Measurements from ENCODE around the gene SLC25A51. TPM values are rescaled to one million over a fixed set of nuclear protein-coding genes. Genes with fewer than 3 reads are reported as not detected.
A peak's percentile ranks its signal among the peaks of the same experiment; 100 is the strongest.

Gene SLC25A51
- total and polyA plus RNA-seq, 4 donors, result 6.2 to 30.1 (median 17.3) TPM

- no peaks in the 10 kb centered on the region for H3K27me3 ChIP-seq (ENCODE audit: control insufficient read depth in 3 of 3, insufficient read depth in 3 of 3, low read length in 2 of 3)
- H3K9ac ChIP-seq (ENCODE audit: insufficient read depth in 1 of 2, low read length in 2 of 2), result no peak overlapping the region
- no peak for DNase-seq
- no peaks in the 10 kb centered on the region for H3K9me3 ChIP-seq (ENCODE audit: control insufficient read depth in 4 of 4, insufficient read depth in 3 of 4, low read length in 3 of 4)
- 44 to 61% methylated on average over 11 of the region's 11 CpGs for WGBS, 2 donors
- peaks cover 0 to 14% (median 6%) of the 10 kb centered on the region in 5 donors for H3K4me1 ChIP-seq (ENCODE audit: control insufficient read depth in 5 of 5, insufficient read depth in 5 of 5, low read length in 5 of 5)
- no peak overlapping the region for H3K27ac ChIP-seq (ENCODE audit: low read depth in 1 of 2, low read length in 1 of 2)
- TF ChIP-seq, protein P1, sequence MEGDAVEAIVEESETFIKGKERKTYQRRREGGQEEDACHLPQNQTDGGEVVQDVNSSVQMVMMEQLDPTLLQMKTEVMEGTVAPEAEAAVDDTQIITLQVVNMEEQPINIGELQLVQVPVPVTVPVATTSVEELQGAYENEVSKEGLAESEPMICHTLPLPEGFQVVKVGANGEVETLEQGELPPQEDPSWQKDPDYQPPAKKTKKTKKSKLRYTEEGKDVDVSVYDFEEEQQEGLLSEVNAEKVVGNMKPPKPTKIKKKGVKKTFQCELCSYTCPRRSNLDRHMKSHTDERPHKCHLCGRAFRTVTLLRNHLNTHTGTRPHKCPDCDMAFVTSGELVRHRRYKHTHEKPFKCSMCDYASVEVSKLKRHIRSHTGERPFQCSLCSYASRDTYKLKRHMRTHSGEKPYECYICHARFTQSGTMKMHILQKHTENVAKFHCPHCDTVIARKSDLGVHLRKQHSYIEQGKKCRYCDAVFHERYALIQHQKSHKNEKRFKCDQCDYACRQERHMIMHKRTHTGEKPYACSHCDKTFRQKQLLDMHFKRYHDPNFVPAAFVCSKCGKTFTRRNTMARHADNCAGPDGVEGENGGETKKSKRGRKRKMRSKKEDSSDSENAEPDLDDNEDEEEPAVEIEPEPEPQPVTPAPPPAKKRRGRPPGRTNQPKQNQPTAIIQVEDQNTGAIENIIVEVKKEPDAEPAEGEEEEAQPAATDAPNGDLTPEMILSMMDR (IDR thresholded peaks at IDR 0.05; ENCODE audit: control extremely low read depth, extremely low read depth), result no peak
- no peak for ATAC-seq (ENCODE audit: insufficient read depth, low FRiP score)
- H3K4me3 ChIP-seq, result no peak overlapping the region
- H3K36me3 ChIP-seq (ENCODE audit: control insufficient read depth in 4 of 4, insufficient read depth in 4 of 4, low read length in 4 of 4), result peaks cover 0 to 2% (median 0%) of the 10 kb centered on the region in 4 donors
Measured at GRCh38 chr9:37929441-37929895, 25.5 kb upstream of the SLC25A51 start.

GRCh38 chr9:37928552-37929430 is 24.9 kb upstream of the SLC25A51 start:
- H3K4me1 ChIP-seq (ENCODE audit: control insufficient read depth in 5 of 5, insufficient read depth in 5 of 5, low read length in 5 of 5), result peaks cover 0 to 14% (median 6%) of the 10 kb centered on the region in 5 donors
- no peaks in the 10 kb centered on the region for H3K36me3 ChIP-seq (ENCODE audit: control insufficient read depth in 4 of 4, insufficient read depth in 4 of 4, low read length in 4 of 4)
- 91 to 92% methylated on average over 20 of the region's 20 CpGs for WGBS, 2 donors
- TF ChIP-seq, protein P1 (IDR thresholded peaks at IDR 0.05; ENCODE audit: control extremely low read depth, extremely low read depth), result no peak
- H3K9ac ChIP-seq (ENCODE audit: insufficient read depth in 1 of 2, low read length in 2 of 2), result no peak overlapping the region
- DNase-seq (no peak), ATAC-seq (ENCODE audit: insufficient read depth, low FRiP score) (no peak)
- H3K4me3 ChIP-seq, result no peak overlapping the region
- H3K9me3 ChIP-seq (ENCODE audit: control insufficient read depth in 4 of 4, insufficient read depth in 3 of 4, low read length in 3 of 4), result no peaks in the 10 kb centered on the region
- H3K27ac ChIP-seq (ENCODE audit: low read depth in 1 of 2, low read length in 1 of 2), result no peak overlapping the region
- H3K27me3 ChIP-seq (ENCODE audit: control insufficient read depth in 3 of 3, insufficient read depth in 3 of 3, low read length in 2 of 3), result no peaks in the 10 kb centered on the region

DNA sequence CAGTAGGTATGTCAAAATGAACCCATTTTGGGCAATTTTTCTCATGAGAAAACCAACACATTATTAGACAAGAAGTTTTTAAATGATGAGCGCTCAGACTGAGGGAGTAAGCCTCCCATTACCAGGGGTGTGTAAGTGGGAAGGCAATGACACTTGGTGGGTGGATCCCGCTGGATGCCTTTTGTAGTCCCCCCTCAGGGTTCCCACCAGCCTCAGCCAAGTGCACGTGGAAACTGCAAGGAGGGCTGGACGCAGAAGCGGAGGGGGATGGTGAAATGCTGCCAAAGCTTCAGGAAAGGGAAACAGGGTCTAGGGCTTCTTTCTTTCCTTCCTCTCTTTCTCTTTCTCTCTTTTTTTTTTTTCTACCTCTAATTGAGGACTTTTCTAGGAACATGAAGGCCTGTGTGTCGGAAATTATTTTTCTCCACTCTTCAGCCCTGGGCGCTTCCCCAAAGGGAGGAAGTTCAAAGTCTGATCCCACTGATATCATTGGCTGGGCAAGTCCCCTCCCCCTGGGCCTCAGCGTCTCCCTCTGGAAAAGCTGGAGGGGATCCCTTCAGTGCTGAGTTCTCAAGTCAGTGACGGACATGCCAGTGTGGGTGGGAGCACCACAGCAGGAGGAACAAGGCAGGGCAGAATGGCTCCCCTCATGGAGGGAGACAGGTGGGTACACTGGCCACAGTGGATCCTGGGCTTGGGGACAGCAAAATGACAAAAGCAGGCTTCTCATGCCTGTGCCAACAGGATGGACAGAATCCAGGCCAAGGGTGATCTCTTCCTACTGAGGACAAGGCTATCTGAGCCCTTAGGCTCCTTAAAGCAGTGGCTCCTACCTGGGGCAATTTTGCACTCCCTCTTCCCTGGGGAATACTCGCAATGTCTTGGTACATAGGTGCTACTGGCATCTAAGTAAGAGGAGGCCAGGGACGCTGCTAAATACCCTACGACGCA is 23.9 kb upstream of the SLC25A51 start:
- Histone ChIP-seq H3K27ac (ENCODE audit: low read depth in 1 of 2, low read length in 1 of 2) (no peak overlapping the region), H3K36me3 (ENCODE audit: control insufficient read depth in 4 of 4, insufficient read depth in 4 of 4, low read length in 4 of 4) (no peaks in the 10 kb centered on the region), H3K4me3 (no peak overlapping the region), H3K27me3 (ENCODE audit: control insufficient read depth in 3 of 3, insufficient read depth in 3 of 3, low read length in 2 of 3) (no peaks in the 10 kb centered on the region), H3K9me3 (ENCODE audit: control insufficient read depth in 4 of 4, insufficient read depth in 3 of 4, low read length in 3 of 4) (no peaks in the 10 kb centered on the region), H3K9ac (ENCODE audit: insufficient read depth in 1 of 2, low read length in 2 of 2) (no peak overlapping the region), H3K4me1 (ENCODE audit: control insufficient read depth in 5 of 5, insufficient read depth in 5 of 5, low read length in 5 of 5) (peaks cover 0 to 14% (median 6%) of the 10 kb centered on the region in 5 donors)
- peak in 1 of 3 donors; percentile 39 for DNase-seq
- TF ChIP-seq, protein P1 (IDR thresholded peaks at IDR 0.05; ENCODE audit: control extremely low read depth, extremely low read depth), result no peak
- 62 to 77% methylated on average over 13 of the region's 13 CpGs for WGBS, 2 donors
- ATAC-seq (ENCODE audit: insufficient read depth, low FRiP score), result no peak

Measured in lung (tissue), 12 donors.